IMR-90 (cell line): Measurements from ENCODE around the gene EIF4ENIF1.

Source experiments
- MAFK ChIP-seq: IDR thresholded peaks from 2 replicates; pipeline ENCODE4 v1.6.1; 2012; ENCODE audit warnings: low read depth, low read length, improper control_type of control experiment
- POLR2A ChIP-seq: IDR thresholded peaks from 2 replicates; pipeline ENCODE4 v1.6.1; 2012; ENCODE audit warnings: mild to moderate bottlenecking, low read depth, low read length
- RFX5 ChIP-seq: IDR thresholded peaks from 2 replicates; pipeline ENCODE4 v1.8.0; 2012; ENCODE audit warnings: low read depth, mild to moderate bottlenecking, low read length, moderate library complexity
- SMC3 ChIP-seq: fragments of 150-350 bp; IDR thresholded peaks from 2 replicates; pipeline ENCODE4 v1.6.1; 2016; ENCODE audit warnings: low read depth, mild to moderate bottlenecking, antibody characterized with exemption, low read length, moderate library complexity
- TF ChIP-seq, protein P1 (sequence below): conservative IDR thresholded peaks from 2 replicates; pipeline ENCODE4 v1.5.1; 2012; ENCODE audit warnings: mild to moderate bottlenecking, low read depth, low read length, improper control_type of control experiment
- TF ChIP-seq, protein P2 (sequence below): fragments of 150-350 bp; IDR thresholded peaks from 2 replicates; pipeline ENCODE4 v1.6.1; 2017; ENCODE audit warnings: mild to moderate bottlenecking, antibody characterized with exemption, low read length, low read depth

DNA sequence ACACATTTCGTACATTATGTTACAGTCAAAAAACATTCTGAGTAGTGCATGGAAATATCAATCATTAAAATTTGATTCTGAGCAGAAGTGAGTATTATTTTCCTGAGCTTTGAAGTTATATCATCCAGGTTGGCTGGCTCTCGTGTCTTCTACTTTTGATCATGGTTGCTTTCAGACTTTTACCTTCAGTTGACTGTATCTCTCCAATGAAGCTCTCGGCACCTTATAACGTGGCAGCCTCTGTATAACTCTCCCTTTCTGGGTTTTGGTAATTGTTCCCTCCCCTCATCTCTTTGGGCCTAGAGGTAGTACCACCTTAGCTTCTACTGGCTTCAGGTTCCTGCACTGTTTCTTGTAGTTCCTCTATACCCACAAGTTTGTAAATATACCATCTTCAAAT is 18.9 kb upstream of the EIF4ENIF1 start:
- TF ChIP-seq, protein P1, sequence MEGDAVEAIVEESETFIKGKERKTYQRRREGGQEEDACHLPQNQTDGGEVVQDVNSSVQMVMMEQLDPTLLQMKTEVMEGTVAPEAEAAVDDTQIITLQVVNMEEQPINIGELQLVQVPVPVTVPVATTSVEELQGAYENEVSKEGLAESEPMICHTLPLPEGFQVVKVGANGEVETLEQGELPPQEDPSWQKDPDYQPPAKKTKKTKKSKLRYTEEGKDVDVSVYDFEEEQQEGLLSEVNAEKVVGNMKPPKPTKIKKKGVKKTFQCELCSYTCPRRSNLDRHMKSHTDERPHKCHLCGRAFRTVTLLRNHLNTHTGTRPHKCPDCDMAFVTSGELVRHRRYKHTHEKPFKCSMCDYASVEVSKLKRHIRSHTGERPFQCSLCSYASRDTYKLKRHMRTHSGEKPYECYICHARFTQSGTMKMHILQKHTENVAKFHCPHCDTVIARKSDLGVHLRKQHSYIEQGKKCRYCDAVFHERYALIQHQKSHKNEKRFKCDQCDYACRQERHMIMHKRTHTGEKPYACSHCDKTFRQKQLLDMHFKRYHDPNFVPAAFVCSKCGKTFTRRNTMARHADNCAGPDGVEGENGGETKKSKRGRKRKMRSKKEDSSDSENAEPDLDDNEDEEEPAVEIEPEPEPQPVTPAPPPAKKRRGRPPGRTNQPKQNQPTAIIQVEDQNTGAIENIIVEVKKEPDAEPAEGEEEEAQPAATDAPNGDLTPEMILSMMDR, result no peak
- TF ChIP-seq SMC3 (no peak), POLR2A (no peak), RFX5 (no peak), MAFK (no peak)
- TF ChIP-seq, protein P2, sequence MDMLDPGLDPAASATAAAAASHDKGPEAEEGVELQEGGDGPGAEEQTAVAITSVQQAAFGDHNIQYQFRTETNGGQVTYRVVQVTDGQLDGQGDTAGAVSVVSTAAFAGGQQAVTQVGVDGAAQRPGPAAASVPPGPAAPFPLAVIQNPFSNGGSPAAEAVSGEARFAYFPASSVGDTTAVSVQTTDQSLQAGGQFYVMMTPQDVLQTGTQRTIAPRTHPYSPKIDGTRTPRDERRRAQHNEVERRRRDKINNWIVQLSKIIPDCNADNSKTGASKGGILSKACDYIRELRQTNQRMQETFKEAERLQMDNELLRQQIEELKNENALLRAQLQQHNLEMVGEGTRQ, result no peak
